ENCODE data around the gene GAST. TPM values are rescaled to one million over a fixed set of nuclear protein-coding genes. Genes with fewer than 3 reads are reported as not detected.
"Not testable (repeated sequence)": the region's sequence is repeated elsewhere in the genome, so short reads cannot be mapped to it uniquely, and the experiment has no call there.

The GAST gene
- total and polyA plus RNA-seq, 10 donors = not detected

GRCh38 chr17:41697122-41697962, 14.8 kb upstream of the GAST start:
- intact Hi-C loops (cut with DNase I; ENCODE audit: low total_unique reads) = no loop called here
- no peaks in the 10 kb centered on the region for H3K9me3 ChIP-seq
- WGBS, 5 donors = 37 to 69% (median 45%) methylated on average over 6 of the region's 6 CpGs
- no peak for TF ChIP-seq POLR2A (IDR thresholded peaks at IDR 0.05)
- TF ChIP-seq POLR2AphosphoS5 (IDR thresholded peaks at IDR 0.05) = peak in 1 of 3 donors; percentile 55
- H3K27me3 ChIP-seq (replicated peaks in 1 of 7) = no peaks in the 10 kb centered on the region
- H3K4me1 ChIP-seq = peaks cover 7 to 43% (median 24%) of the 10 kb centered on the region in 6 donors
- peak overlapping the region in 7 of 8 donors; percentile 44 to 70 (median 59) for H3K27ac ChIP-seq
- DNase-seq = no peak
- peaks cover 3 to 33% (median 32%) of the 10 kb centered on the region in 6 donors for H3K36me3 ChIP-seq
- H3K4me3 ChIP-seq = no peak overlapping the region

- peaks cover 4 to 30% (median 21%) of the 10 kb centered on the region in 6 donors for H3K4me1 ChIP-seq
- H3K4me3 ChIP-seq; H3K27ac ChIP-seq; H3K27me3 ChIP-seq (replicated peaks in 1 of 7); DNase-seq; H3K36me3 ChIP-seq; intact Hi-C loops (cut with DNase I; ENCODE audit: low total_unique reads); H3K9me3 ChIP-seq: not testable (repeated sequence)
- WGBS, 5 donors = 79 to 86% (median 81%) methylated on average over 3 of the region's 3 CpGs
These were observed 11.3 kb upstream of the GAST start for GRCh38 chr17:41700843-41701242.

GRCh38 chr17:41702712-41703111, 9.4 kb upstream of the GAST start:
- peaks cover 0 to 17% (median 6%) of the 10 kb centered on the region in 6 donors for H3K4me1 ChIP-seq
- no peak for TF ChIP-seq POLR2A (IDR thresholded peaks at IDR 0.05)
- TF ChIP-seq CTCF (IDR thresholded peaks at IDR 0.05 in 8 of 11, conservative IDR thresholded peaks at IDR 0.05 in 3 of 11) = no peak
- TF ChIP-seq POLR2AphosphoS5 (IDR thresholded peaks at IDR 0.05) = no peak
- no peak overlapping the region for H3K4me3 ChIP-seq
- H3K27me3 ChIP-seq (replicated peaks in 1 of 7) = no peaks in the 10 kb centered on the region
- H3K9me3 ChIP-seq = no peaks in the 10 kb centered on the region
- no peak overlapping the region for H3K27ac ChIP-seq
- no peaks in the 10 kb centered on the region for H3K36me3 ChIP-seq
- intact Hi-C loops (cut with DNase I; ENCODE audit: low total_unique reads) = no loop called here
- DNase-seq = no peak
- 77 to 94% (median 85%) methylated on average over 8 of the region's 8 CpGs for WGBS, 5 donors

GRCh38 chr17:41705271-41705991, 6.7 kb upstream of the GAST start:
- H3K9me3 ChIP-seq = no peaks in the 10 kb centered on the region
- TF ChIP-seq POLR2AphosphoS5 (IDR thresholded peaks at IDR 0.05) (no peak), CTCF (IDR thresholded peaks at IDR 0.05 in 8 of 11, conservative IDR thresholded peaks at IDR 0.05 in 3 of 11) (no peak), POLR2A (IDR thresholded peaks at IDR 0.05) (no peak)
- no peaks in the 10 kb centered on the region for H3K36me3 ChIP-seq
- DNase-seq = no peak
- H3K27me3 ChIP-seq (replicated peaks in 1 of 7) = peaks cover 0 to 8% (median 0%) of the 10 kb centered on the region in 7 donors
- WGBS, 5 donors = 59 to 72% (median 63%) methylated on average over 13 of the region's 13 CpGs
- H3K4me1 ChIP-seq = peaks cover 0 to 14% (median 5%) of the 10 kb centered on the region in 6 donors
- peak overlapping the region in 2 of 8 donors; percentile 3 to 26 for H3K27ac ChIP-seq
- intact Hi-C loops (cut with DNase I; ENCODE audit: low total_unique reads) = no loop called here
- no peak overlapping the region for H3K4me3 ChIP-seq
